Cardiac septum (tissue), 1 donor: ENCODE measurements around the gene PSMG4. TPM values are rescaled to one million over a fixed set of nuclear protein-coding genes. Genes with fewer than 3 reads are reported as not detected.

Experiments
- DNase-seq: peaks from one replicate; pipeline ENCODE4 v3.0.0-alpha.2; 2020; ENCODE audit warnings: low spot score
- intact Hi-C: fragments of 100-400 bp; cut with DNase I; formaldehyde crosslinking; loops from one replicate; pipeline ENCODE4 v1.14.0; 2022
- long read RNA-seq: library from polyadenylated mRNA; unstranded; transcript quantifications from one replicate; pipeline ENCODE4 v2.0.0, GENCODE V29; 2021
- total RNA-seq: library from RNA; stranded (reverse); fragmentation: NEBNext Ultra II Directional; extraction: Animal tissue kit (Norgen Biotek cat#: 25700); gene quantifications from one replicate; pipeline ENCODE4 v1.2.1, GENCODE V29; 2021
- donor health status: DM: no; HTN: no; CAD: no.

The PSMG4 gene
- total RNA-seq, result 8.8 TPM
- long read RNA-seq, full-length matches to known transcripts, result 6 of 12 reads
- long read RNA-seq, partial matches to known transcripts, result 0 of 12 reads
- long read RNA-seq, other reads (novel, unspliced or antisense), result 6 of 12 reads

DNA sequence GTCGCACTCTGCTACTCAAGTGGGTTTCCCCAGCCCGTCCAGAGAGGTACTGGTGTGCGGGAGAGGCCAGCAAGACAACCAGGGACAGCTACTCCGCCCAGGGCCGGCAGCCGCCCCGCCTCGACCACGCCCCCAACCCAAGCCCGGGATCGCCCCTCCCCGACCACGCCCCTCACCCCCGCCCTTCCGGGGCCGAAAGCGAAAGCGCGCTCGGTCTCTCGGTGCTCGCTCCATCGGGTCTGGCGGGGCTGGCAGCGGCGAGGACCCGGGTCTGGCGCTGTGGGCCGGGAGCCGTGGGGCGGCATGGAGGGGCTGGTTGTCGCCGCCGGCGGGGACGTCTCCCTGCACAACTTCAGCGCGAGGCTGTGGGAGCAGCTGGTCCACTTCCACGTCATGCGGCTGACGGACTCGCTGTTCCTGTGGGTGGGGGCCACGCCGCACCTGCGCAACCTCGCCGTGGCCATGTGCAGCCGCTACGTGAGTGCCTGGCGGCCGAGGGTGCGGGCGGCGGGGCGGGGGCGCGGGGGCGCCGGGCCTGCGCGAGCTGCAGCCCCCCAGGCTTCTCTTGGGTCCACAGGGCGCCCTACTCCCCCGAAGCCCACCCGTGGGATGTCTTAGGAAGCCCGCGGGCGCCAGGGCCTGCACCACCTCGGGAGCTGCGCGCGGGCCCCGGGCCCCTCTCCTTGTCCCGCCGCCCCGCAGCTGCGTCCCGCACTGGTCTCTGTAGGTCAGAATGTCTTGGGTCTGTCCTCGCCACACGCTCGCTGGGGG, at the start of gene PSMG4:
PSMG4 (plus strand) TSS at position 228 of the 771 bp plus-strand sequence; CDS start at position 304, 76 bp downstream.
- intact Hi-C loops, result loop anchor here (2.0 kb wide), 1 partner anchor 100 kb away; no protein-coding TSS in a partner anchor
- peak; percentile 99 for DNase-seq

DNA sequence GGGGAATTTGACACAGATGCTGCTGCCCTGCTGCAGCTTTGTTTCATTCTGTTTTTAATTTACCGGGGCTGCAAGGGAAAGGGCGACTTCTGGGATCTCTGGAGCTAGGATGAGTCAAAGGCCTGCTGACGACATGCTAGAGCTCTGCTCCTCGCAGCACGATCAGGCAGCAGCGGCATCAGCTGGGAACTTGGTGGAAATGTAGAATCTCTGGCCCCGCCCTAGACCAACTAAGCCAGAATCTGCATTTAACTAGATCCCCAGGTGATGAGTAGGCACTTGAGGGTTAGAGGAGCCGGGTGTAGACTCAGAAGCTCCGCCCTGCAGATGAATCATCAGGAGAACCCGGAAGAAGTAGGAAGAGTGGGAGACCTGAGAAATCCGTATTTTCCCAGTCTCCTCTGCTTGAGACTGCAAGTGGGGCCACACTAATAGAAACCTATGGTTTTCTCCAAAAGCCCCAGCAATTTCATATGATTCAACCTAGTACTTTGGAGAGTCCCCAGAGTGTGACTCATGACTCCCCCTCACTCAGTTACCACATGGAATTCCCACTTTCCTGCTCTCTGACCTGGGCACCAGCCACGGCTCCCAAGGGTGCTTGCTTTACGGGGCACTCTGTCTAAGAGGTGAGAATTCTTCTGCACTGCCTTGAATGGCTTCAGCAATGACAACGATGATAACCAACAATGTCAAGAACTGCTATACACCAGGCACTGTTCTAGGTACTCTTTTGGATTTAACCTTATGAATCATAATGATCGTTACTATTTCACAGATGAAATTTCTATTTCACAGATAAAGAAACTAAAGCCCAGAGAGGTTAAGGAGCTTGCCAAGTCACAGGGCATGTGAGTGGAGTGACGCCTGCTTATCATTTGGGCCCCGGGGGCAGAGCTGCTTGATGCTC, 49.4 kb upstream of the PSMG4 start:
- intact Hi-C loops, result no loop called here
- no peak for DNase-seq

DNA sequence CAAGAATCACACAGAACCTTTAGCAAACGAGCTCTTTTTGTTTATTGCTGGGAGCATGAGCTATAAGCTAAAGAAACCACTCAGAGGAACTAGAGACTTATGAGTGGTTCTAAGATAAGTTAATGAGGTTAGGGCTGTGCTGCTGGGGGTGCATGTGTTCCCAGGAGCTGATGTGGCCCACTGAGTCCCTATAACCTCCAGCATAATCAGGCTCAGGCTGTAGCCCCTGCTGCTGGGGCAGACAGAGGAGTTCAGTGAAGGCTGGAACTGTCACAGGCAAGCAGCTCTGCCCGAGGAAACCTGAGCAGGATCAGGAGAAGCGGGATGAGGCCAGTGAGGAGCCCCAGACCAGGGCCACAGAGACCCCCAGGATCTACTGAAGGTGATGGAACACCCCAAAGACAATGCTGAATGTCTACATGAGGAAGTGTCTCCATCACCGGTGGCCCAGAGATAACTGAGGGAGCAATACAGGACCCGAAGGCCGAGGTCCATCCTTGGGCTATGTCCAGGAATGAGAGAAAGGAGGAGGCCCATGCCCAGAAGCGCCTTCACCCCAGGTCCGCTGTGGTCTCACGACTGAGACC, 48.6 kb upstream of the PSMG4 start:
- intact Hi-C loops, result no loop called here
- DNase-seq, result no peak

GRCh38 chr6:3211681-3212080, 47.1 kb upstream of the PSMG4 start:
- DNase-seq, result no peak
- intact Hi-C loops, result no loop called here

GRCh38 chr6:3212261-3212660, 46.5 kb upstream of the PSMG4 start:
- intact Hi-C loops, result no loop called here
- no peak for DNase-seq

GRCh38 chr6:3213334-3213695, 45.4 kb upstream of the PSMG4 start:
- intact Hi-C loops, result no loop called here

DNA sequence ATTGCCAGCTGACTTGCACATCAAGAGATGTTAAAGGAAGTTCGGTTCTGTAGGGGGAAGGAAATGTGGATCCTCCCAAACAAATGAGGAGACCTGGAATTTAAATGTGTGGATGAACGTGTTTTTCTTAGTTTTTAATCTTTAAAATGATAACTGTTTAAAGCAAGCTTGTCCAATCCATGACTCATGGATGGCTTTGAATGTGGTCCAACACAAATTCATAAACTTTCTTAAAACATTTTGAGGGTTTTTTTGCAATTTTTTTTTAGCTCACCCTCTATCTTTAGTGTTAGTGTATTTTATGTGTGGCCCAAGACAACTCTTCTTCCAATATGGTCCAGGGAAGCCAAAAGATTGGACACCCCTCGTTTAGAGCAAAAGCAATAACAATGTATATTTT, 43.8 kb upstream of the PSMG4 start:
- intact Hi-C loops, result no loop called here
- DNase-seq, result no peak

More at GRCh38 chr6:3213334-3213695, 45.4 kb upstream of the PSMG4 start:
- DNase-seq, result no peak

GRCh38 chr6:3217286-3217685, 41.5 kb upstream of the PSMG4 start:
- no peak for DNase-seq
- intact Hi-C loops, result no loop called here

- intact Hi-C loops, result no loop called here
Measured at GRCh38 chr6:3218266-3218665, 40.5 kb upstream of the PSMG4 start.

DNA sequence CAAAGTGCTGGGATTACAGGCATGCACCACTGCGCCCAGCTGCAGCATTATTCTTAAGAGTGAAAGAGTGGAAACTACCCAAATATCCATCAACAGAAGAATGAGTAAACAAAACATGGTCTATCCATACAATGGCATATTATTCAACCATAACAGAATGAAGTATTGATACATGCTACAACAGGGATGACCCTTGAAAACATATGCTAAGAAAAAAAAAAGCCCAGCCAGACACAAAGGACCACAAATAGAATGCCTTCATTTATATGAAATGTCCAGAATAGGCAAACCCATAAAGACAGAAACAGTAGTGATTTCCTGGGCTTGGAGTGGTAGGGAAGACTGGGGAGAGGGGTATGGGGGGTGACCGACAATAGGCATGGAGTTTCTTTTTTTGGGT, 38.4 kb upstream of the PSMG4 start:
- intact Hi-C loops, result no loop called here
- DNase-seq, result no peak

More at GRCh38 chr6:3218266-3218665, 40.5 kb upstream of the PSMG4 start:
- no peak for DNase-seq

- intact Hi-C loops, result no loop called here
- DNase-seq, result no peak
Measured at GRCh38 chr6:3221578-3221977, 37.2 kb upstream of the PSMG4 start.

DNA sequence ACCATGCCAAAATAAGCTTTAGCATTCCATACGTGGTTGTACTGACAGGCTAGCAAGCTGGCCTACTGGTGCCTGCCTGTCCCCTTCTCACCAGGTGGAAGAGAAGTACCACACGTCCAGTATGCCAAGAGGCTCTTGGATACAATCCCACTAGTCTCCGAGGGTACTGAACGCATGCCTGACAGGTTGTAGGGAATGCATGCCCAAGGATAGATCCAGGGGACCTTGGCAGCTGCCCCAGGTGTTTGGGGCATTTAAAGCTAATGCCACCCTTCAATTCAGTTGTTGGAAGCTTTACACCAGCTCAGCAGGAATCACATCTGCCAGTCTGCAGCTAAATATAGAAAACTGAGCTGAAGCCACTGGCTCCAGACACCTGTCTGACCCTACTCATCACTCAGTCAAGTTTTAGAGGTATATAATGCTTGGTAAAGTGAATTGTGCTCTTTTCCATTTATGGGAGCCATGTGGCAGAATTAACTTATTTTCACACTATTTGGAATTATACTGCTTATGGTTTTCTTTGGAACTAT, 36.2 kb upstream of the PSMG4 start:
- no peak for DNase-seq
- intact Hi-C loops, result no loop called here

GRCh38 chr6:3226042-3226441, 32.7 kb upstream of the PSMG4 start:
- intact Hi-C loops, result no loop called here
- DNase-seq, result no peak

DNA sequence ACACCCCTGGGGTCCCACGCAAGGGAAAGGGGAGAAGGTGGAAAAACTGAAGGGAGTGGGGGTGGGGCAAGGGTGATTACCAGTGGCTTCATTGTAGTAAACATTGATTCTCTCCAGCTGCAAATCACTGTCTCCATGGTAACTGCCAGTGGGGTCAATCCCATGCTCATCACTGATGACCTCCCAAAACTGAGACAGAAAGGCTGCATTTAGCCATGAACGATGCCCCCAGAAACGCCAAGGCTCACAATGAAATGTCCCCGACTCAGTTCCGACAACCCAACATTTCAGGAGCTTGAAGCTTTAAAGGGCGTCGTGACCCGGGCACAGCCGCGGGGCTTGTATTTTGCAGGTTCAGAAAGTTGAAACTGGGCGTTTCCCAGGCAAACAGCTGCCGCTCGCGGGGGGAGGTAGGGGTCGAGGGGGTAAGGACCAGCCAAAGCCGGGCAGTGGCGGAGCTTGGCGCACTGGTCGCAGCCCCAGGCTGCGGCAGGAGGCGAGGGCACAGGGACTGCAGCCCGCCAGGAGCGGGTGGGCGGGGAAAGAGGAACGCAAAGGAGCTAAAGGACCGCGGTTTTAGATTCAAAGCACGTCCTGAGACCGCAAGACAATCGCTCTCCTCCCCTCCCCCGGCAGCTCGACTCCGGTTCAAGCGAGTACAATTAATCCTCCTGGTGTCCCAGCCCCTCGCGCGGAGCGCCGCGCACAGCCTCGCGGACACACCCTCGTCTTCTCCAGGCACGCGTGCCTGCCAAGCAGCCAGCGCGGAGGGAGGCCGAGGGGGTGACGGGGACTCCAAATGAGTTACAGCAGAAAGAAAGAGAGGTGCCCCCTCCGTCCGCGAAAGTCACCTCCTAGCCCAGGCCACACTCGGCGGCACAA, 32.0 kb upstream of the PSMG4 start:
- intact Hi-C loops, result no loop called here
- DNase-seq, result no peak

GRCh38 chr6:3227363-3228045, 31.2 kb upstream of the PSMG4 start, which contains the start of gene TUBB2B:
TUBB2B (minus strand) TSS chr6:3227653; CDS start chr6:3227543, 110 bp downstream.
- DNase-seq, result no peak
- intact Hi-C loops, result no loop called here

DNA sequence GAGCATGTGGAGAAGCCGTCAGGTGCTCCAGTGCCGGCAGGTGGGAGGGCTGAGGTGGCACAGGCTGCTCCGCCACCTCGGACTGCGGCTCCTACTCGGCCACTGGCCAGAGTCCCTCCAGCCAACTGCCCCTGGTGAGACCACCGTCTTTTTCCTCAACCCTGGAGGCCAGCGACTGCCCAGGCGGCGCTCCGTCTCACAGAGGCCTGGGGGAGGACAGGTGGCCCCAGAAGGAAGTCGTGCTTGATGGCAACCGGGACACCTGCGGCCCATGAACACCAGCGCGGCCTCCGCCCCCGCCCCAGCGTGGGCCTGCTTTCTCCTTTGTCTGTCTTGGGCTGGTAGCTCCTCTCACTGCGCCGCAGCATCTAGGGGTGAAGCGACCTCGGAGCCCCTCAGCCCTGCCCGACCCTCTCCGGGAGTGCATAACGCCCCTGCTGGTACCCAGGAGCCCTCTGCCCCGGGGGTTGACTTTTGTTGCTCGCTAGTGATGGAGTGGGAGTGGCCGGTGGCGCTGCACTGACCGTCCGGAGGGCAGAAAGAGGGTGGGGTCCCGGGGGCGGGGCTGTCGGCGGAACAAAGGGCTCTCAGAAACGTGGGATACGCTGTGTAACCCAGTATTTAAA, 30.6 kb upstream of the PSMG4 start:
- DNase-seq, result no peak
- intact Hi-C loops, result no loop called here

GRCh38 chr6:3228771-3229565, 29.8 kb upstream of the PSMG4 start:
- DNase-seq, result no peak
- intact Hi-C loops, result no loop called here
